Measurements from ENCODE around the gene WRAP73.

DNA sequence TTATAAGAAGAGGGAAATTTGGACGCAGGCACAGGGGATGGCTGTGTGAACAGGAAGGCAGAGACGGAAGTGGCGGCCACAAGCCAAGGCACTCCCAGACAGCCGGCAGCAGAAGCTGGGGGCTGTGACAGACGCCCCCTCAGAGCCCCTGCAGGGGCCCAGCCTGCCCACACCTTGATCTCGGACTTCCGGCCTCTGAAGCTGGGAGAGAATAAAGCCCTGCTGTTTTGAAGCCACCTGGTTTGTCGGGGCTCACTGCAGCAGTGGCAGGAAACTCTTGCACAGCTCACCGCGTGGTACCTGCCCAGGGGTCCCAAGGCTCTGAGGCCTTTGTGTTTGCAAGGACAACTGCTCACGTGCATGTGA lies 52.3 kb downstream of the WRAP73 start:
- TF ChIP-seq, protein P1, sequence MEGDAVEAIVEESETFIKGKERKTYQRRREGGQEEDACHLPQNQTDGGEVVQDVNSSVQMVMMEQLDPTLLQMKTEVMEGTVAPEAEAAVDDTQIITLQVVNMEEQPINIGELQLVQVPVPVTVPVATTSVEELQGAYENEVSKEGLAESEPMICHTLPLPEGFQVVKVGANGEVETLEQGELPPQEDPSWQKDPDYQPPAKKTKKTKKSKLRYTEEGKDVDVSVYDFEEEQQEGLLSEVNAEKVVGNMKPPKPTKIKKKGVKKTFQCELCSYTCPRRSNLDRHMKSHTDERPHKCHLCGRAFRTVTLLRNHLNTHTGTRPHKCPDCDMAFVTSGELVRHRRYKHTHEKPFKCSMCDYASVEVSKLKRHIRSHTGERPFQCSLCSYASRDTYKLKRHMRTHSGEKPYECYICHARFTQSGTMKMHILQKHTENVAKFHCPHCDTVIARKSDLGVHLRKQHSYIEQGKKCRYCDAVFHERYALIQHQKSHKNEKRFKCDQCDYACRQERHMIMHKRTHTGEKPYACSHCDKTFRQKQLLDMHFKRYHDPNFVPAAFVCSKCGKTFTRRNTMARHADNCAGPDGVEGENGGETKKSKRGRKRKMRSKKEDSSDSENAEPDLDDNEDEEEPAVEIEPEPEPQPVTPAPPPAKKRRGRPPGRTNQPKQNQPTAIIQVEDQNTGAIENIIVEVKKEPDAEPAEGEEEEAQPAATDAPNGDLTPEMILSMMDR (conservative IDR thresholded peaks at IDR 0.05; ENCODE audit: low read depth in 2 of 2) = no peak
- TF ChIP-seq POLR2AphosphoS5 (IDR thresholded peaks at IDR 0.05; ENCODE audit: low read depth) = no peak
- TF ChIP-seq EZH2 (IDR thresholded peaks at IDR 0.05; ENCODE audit: low read depth, unreplicated experiment) = no peak
- TF ChIP-seq EZH2phosphoT487 (IDR thresholded peaks at IDR 0.05; ENCODE audit: unreplicated experiment) = no peak
- TF ChIP-seq, protein P2, sequence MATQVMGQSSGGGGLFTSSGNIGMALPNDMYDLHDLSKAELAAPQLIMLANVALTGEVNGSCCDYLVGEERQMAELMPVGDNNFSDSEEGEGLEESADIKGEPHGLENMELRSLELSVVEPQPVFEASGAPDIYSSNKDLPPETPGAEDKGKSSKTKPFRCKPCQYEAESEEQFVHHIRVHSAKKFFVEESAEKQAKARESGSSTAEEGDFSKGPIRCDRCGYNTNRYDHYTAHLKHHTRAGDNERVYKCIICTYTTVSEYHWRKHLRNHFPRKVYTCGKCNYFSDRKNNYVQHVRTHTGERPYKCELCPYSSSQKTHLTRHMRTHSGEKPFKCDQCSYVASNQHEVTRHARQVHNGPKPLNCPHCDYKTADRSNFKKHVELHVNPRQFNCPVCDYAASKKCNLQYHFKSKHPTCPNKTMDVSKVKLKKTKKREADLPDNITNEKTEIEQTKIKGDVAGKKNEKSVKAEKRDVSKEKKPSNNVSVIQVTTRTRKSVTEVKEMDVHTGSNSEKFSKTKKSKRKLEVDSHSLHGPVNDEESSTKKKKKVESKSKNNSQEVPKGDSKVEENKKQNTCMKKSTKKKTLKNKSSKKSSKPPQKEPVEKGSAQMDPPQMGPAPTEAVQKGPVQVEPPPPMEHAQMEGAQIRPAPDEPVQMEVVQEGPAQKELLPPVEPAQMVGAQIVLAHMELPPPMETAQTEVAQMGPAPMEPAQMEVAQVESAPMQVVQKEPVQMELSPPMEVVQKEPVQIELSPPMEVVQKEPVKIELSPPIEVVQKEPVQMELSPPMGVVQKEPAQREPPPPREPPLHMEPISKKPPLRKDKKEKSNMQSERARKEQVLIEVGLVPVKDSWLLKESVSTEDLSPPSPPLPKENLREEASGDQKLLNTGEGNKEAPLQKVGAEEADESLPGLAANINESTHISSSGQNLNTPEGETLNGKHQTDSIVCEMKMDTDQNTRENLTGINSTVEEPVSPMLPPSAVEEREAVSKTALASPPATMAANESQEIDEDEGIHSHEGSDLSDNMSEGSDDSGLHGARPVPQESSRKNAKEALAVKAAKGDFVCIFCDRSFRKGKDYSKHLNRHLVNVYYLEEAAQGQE (IDR thresholded peaks at IDR 0.05; ENCODE audit: unreplicated experiment) = no peak
- no peak for TF ChIP-seq STAT1 (IDR thresholded peaks at IDR 0.05; ENCODE audit: unreplicated experiment)
- no peak for TF ChIP-seq ZNF114 (CRISPR knock-in tag; IDR thresholded peaks at IDR 0.05)
- no peak for TF ChIP-seq CREB1 (CRISPR knock-in tag; IDR thresholded peaks at IDR 0.05; ENCODE audit: low read depth)
- TF ChIP-seq, protein P3, sequence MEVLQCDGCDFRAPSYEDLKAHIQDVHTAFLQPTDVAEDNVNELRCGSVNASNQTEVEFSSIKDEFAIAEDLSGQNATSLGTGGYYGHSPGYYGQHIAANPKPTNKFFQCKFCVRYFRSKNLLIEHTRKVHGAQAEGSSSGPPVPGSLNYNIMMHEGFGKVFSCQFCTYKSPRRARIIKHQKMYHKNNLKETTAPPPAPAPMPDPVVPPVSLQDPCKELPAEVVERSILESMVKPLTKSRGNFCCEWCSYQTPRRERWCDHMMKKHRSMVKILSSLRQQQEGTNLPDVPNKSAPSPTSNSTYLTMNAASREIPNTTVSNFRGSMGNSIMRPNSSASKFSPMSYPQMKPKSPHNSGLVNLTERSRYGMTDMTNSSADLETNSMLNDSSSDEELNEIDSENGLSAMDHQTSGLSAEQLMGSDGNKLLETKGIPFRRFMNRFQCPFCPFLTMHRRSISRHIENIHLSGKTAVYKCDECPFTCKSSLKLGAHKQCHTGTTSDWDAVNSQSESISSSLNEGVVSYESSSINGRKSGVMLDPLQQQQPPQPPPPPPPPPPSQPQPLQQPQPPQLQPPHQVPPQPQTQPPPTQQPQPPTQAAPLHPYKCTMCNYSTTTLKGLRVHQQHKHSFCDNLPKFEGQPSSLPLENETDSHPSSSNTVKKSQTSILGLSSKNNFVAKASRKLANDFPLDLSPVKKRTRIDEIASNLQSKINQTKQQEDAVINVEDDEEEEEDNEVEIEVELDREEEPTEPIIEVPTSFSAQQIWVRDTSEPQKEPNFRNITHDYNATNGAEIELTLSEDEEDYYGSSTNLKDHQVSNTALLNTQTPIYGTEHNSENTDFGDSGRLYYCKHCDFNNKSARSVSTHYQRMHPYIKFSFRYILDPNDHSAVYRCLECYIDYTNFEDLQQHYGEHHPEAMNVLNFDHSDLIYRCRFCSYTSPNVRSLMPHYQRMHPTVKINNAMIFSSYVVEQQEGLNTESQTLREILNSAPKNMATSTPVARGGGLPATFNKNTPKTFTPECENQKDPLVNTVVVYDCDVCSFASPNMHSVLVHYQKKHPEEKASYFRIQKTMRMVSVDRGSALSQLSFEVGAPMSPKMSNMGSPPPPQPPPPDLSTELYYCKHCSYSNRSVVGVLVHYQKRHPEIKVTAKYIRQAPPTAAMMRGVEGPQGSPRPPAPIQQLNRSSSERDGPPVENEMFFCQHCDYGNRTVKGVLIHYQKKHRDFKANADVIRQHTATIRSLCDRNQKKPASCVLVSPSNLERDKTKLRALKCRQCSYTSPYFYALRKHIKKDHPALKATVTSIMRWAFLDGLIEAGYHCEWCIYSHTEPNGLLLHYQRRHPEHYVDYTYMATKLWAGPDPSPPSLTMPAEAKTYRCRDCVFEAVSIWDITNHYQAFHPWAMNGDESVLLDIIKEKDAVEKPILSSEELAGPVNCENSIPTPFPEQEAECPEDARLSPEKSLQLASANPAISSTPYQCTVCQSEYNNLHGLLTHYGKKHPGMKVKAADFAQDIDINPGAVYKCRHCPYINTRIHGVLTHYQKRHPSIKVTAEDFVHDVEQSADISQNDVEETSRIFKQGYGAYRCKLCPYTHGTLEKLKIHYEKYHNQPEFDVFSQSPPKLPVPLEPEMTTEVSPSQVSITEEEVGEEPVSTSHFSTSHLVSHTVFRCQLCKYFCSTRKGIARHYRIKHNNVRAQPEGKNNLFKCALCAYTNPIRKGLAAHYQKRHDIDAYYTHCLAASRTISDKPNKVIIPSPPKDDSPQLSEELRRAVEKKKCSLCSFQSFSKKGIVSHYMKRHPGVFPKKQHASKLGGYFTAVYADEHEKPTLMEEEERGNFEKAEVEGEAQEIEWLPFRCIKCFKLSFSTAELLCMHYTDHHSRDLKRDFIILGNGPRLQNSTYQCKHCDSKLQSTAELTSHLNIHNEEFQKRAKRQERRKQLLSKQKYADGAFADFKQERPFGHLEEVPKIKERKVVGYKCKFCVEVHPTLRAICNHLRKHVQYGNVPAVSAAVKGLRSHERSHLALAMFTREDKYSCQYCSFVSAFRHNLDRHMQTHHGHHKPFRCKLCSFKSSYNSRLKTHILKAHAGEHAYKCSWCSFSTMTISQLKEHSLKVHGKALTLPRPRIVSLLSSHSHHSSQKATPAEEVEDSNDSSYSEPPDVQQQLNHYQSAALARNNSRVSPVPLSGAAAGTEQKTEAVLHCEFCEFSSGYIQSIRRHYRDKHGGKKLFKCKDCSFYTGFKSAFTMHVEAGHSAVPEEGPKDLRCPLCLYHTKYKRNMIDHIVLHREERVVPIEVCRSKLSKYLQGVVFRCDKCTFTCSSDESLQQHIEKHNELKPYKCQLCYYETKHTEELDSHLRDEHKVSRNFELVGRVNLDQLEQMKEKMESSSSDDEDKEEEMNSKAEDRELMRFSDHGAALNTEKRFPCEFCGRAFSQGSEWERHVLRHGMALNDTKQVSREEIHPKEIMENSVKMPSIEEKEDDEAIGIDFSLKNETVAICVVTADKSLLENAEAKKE (CRISPR knock-in tag; IDR thresholded peaks at IDR 0.05) = no peak
- TF ChIP-seq JUNB (IDR thresholded peaks at IDR 0.05; ENCODE audit: unreplicated experiment) = no peak

All from GM23338 (cell line).